ENCODE results near the gene GSTT2B. TPM values are rescaled to one million over a fixed set of nuclear protein-coding genes. Genes with fewer than 3 reads are reported as not detected.
"Not testable (repeated sequence)": the region's sequence is repeated elsewhere in the genome, so short reads cannot be mapped to it uniquely, and the experiment has no call there.

GSTT2B gene, protein sequence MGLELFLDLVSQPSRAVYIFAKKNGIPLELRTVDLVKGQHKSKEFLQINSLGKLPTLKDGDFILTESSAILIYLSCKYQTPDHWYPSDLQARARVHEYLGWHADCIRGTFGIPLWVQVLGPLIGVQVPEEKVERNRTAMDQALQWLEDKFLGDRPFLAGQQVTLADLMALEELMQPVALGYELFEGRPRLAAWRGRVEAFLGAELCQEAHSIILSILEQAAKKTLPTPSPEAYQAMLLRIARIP
- 0.89 TPM for total RNA-seq

DNA sequence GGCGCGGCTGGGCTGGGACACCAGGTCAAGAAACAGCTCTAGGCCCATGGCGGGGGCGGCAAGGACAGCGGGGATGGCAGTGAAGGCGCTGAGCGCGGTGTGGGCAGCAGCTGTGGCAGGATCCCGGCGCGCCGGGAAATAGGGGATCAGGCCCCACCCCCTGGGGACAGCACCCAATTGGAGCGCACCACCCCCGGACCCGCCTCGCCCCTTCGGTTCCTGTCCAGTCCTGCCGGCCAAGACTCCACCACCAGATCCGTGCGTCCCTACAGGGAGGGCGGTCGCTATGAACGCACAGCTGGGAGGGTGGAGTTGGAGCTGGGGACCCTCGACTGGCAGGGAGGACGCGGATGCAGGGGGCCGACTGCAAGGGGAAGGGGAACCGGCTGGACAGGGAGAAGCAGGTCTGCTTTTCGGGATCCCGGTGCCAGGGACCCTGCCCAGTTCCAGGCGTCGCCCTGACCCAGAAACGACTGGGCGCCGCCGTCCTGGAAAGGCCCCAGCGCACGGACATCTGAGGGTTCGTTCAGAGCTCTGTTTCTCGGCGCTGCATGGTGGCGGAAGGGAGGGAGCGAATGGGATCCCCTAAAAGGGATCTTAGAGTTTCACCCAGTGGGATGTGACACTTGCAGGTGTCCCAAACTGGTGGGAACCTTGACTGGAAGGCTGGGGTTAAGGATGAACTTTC is at the start of gene GSTT2B:
GSTT2B (minus strand) TSS at position 112 of the 688 bp plus-strand sequence; CDS start at position 48, 64 bp downstream.
- not testable (repeated sequence) for DNase-seq

DNA sequence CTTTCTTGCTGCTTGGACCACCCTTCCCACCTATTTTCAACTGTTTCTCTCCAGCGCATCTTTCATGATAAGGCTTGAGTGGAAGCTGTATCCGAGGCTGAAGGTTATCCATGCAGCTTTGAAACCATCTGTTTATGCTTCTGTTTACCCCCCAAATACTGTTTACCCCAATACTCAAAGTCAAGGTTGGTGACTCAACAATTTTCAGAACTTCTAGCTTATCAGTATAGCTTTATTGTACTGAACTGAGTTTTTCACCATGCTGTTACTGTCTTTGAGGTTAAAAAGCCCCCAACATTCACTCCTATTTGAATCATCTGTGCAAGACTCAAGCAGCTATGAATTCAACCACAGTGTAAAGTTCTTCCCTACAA is 49.0 kb upstream of the GSTT2B start:
- no peak for DNase-seq

DNA sequence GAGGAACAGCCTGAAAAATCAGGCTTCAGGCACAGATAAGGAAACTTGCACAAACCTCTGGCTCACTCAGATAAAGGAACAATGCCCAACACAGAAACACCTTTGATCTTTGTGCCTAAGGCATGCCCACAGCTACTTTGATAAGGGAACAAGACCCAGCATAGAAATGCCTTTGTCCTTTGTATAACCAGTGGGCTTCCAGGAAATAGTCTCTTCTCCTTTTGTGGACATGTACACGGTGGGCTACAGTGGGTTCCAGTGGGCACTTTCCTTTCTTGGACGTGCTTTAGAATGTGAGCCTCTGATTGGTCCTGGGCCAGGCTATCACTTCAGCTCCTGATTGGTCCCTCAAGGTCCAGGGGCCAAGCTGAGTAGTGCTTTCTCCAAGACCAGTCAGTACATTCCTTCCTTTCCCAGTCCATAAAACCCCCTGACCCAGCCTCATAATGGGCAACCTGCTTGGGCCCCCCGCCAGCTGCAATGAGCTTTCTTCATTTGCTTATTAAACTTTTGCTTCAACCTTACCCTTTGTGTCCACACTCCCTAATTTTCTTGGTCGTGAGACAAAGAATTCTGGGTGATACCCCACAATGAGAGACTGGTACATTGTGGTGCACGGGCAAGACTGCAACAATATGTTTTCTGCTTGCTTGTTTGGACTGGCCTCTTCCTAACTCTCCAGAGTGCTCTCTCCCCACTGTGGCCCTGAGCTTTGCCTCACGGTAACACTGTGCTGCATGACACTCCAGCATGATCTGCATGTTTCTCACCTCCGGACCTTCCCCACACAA is 48.4 kb upstream of the GSTT2B start:
- DNase-seq: no peak

DNA sequence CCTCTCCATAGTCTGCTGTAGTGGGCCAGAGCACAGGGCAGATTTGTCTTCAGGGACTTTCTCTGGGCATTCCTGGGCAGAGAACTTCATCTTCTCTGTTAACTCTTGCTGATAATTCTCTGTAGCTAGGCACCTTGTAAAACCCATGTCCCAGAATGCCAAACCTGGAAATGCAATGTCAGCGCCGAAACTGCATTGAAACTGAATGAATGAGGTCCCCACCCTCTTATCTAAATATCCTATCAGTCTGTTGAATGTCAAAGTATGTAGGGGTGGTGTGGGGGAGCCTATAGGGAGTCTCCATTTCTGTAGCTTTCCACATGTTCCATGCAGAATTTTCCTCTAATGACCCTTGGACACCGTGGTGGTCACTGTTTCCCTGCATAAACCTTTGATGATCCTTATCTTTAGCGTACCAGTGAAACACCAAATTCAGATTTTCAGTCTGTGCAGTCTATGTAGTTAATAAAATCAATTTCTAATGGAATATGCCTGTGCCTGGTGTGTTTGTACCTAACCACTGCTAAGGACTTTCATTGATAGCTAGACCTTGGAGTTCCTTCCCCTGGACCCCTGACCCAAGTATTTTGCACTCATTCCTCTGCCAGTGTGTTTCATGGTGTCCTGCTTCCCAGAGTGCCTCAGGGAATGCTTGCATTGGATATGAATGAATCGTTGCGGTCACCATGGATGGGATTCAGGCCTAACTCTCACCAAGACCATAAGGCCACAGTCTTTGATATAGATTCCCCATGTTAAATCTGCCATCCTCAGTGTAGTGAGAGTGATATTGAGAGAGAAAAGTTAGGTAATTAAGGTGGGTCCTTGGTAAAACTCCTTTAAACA is 47.6 kb upstream of the GSTT2B start:
- DNase-seq: no peak

GRCh38 chr22:24008022-24008283 is 47.0 kb upstream of the GSTT2B start:
- no peak for DNase-seq

DNA sequence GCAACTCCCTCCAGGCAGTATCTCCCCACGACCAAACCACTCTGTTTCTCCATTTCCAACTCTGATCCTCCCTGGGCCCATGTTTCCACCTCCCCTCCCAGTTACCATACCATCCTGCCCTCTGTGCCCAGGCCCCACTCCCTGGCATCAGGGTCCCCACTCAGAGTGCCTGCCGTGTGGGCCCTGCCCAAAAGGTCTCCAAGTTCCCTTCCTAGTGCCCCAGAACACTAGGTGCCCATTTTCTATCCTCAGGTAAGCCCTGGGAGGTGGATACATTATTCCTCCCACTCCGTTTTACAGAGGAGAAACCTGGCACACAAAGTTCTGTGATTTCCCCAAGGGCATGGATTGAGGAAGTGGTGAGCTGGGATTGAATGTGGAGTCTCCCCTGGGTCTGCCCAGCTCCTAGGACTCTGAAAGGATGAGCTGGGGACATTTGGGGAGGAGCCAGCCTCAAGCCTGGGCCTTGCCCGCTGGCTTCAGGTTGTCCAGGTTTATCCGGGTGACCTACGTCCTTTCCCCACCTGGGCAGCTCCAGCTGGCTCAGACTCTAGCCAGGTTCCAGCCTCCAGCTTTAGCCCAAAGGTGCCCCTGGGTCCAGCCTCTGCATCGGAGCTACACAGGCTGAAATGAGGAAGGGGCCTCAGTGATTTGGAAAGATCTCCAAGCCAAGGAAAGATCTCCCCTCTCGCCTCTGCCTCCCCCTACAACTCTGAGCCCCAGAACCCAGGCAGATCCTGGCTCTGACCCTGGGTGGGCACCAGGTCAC is 46.4 kb upstream of the GSTT2B start:
- DNase-seq: no peak

- DNase-seq: no peak
Measured at GRCh38 chr22:24006914-24007214, 45.9 kb upstream of the GSTT2B start.

GRCh38 chr22:24006207-24006913 is 45.4 kb upstream of the GSTT2B start:
- DNase-seq: no peak

DNA sequence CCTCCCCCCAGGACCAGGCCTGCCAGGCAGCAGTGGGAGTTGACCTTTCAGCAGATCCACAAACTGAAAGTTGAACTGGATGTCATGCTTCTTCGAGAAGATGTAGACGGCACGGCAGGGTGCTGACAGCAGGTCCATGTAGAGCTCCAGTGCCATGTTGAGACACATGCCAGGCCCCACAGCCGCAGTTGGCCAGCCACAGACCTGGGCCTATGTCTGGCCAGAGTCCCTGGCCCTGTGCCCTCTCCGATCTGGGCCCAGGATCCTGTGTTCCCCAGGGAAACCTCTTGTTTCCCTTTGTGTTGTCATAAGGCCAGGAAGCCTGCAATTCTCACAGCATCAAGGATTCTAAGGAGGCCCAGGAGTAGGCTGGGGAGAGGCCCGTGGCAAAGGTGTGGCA is 44.2 kb upstream of the GSTT2B start, which contains the start of gene GSTT4:
GSTT4 (minus strand) TSS at position 253 of the 400 bp plus-strand sequence; CDS start at position 156, 97 bp downstream.
- no peak for DNase-seq

GRCh38 chr22:24003887-24004286 is 42.9 kb upstream of the GSTT2B start:
- no peak for DNase-seq

DNA sequence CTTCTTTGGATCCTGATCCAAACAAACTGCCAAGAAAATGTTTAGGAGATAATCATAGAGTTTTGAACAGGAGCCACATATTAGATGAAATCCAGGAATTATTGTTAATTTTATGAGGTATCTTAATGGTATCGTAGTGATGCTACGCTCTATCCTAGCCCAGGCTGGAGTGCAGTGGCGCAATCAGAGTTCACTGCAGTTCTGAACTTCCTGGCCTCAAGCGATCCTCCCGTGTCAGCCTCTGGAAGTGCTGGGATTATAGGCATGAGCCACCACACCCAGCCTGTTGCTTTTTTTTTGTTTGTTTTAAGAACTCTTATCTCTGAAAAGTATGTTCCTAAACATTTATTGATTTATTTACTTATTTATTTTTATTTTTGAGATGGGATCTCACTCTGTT is 41.9 kb upstream of the GSTT2B start:
- DNase-seq: no peak

DNA sequence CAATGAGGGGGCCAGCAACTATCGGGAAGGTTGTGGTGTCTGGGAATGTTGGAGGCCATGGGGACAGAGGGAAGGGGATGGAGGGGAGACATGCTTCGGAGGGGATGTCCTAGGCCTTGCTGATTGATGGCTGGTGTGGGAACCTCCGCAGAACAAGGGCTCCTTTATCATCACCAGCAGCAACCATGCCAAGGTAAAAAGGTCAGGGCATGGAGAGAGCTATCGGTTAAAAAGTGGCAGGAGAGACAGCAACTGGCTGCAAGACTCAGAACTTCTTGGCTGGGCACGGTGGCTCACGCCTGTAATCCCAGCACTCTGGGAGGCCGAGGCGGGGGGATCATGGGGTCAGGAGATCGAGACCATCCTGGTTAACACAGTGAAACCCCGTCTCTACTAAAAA is 41.3 kb upstream of the GSTT2B start:
- DNase-seq: no peak

DNA sequence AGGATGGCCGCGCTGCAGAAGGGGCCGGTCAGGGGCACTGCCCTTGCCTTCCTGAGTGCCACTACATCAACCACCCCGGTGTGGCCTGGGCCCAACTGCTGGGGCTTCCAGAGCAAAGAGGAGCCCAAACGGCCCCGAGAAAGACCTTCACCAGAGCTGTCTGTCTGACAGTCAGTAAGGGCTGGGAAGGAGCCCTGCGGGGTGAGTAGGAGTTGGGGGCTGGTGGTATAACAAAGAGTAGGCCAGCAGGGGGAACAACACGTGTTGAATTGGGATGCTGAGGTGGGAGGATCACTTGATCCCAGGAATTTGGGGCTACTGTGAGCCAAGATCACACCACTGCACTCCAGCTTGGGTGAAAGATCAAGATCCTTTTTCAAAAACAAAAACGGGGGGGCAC is 40.3 kb upstream of the GSTT2B start:
- DNase-seq: no peak

DNA sequence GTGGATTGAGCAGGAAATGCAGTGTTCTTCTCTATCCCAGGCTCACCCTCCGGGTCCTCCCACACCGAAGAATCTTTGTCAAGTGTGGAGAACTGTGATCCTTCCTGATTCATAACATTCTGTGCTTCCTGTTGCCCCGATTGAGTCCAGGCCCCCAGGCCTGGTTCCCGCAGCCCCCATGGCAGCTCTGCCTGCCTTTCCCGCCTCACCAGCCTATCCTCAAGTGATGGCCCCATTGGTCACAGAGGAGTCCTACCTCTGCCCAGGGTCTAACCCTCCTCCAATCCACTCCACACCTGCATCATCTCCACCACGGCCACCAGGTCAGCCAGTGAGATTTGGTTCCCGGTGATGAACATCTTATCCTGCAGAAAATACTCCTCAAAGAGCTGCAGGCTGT is 38.8 kb upstream of the GSTT2B start:
- not testable (repeated sequence) for DNase-seq

- no peak for DNase-seq
Measured at GRCh38 chr22:23997092-23997491, 36.1 kb upstream of the GSTT2B start.

- not testable (repeated sequence) for DNase-seq
Measured at GRCh38 chr22:23993581-23994177, 32.7 kb upstream of the GSTT2B start.

GRCh38 chr22:23993080-23993479 is 32.1 kb upstream of the GSTT2B start:
- not testable (repeated sequence) for DNase-seq

DNA sequence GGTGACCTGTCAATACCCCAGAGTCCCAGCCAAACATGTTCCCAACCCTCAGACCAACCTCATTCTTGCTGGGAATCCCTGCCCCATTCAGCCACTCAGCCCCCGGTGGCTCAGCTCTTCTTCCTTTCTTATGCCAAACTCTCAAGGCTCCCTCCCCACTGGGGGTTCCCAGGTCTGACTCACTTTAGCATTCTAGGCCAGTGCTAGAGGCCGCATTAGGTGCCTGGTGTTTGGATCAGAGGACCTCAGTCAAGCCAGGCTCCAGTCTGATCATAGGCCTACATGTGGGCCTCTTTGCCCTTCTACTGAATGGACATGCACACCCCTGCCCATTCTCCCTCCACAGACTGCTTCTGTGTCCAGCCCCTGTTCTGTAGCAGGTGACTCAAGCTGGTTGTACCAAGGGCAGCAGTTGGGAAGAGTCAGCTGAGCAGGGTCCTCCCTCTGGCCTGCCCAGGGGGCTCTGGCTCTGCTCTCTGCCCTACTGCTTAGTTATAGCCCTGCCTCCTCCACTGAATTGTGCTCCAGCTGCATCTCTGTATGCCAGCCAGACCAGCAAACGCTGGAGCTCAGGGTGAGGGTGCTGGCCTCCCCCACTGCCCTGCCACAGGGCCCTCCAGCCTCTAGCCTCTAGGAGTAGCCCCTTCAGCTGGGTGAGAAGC is 28.7 kb upstream of the GSTT2B start:
- not testable (repeated sequence) for DNase-seq

DNA sequence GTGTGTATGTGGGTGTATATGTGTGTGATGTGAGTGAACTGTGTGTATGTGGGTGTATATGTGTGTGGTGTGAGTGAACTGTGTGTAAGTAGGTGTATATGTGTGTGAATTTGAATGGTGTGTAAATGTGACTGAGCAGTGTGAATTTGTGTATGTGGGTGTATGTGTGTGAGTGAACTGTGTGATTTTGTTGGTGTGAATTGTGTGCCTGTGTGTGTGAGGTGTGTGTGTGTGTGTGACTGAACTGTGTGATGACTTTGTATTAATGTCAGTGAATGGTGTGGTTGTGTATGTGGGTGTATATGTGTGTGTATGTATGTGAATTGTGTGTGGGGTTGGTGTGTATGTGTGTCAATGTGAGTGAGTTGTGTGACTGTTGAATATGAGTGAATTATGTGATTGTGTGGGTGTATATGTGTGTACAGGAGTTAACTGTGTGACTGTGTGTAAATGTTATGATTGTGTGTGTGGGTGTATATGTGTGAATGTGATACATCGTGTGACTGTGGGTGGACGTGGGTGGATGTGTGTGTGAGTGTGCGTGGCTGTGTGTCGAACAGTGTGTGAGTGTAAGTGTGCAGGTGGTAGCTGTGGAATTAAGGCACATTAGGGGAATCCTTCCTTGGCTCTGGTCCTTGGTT is 25.7 kb upstream of the GSTT2B start:
- not testable (repeated sequence) for DNase-seq

DNA sequence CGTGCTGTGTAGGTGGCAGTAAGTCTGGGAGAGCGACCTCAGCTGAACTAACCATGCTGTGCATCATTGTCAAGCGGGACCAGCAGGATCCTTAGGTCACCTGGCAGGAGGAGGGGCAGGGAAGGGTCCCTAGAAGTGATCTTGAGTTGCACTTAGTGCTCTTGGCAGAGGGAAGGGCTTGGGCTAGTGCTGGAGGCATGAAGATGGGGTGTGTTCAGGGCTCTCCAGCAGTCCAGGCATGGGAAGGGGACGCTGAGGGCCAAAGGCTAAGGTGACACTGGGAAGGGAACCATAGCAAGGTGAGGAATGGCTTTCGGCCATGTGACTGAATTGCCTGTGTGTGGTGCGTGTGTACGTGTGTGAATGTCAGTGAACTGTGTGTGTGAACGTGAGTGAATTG is 25.1 kb upstream of the GSTT2B start:
- DNase-seq: not testable (repeated sequence)
